HEK293 (cell line): ENCODE data around the gene DOCK4.

Experiments used
- FEZF1 ChIP-seq: fragments of 450-650 bp; formaldehyde crosslinking; IDR thresholded peaks from 2 replicates; pipeline ENCODE4 v1.5.1; 2016; ENCODE audit warnings: missing biosample characterization, missing genetic modification characterization
- KLF10 ChIP-seq: fragments of 450-650 bp; IDR thresholded peaks from 2 replicates; pipeline ENCODE4 v1.5.1; 2018; ENCODE audit warnings: missing biosample characterization, mild to moderate bottlenecking, missing genetic modification characterization
- KLF16 ChIP-seq: fragments of 450-650 bp; formaldehyde crosslinking; IDR thresholded peaks from 2 replicates; pipeline ENCODE4 v1.5.1; 2017; ENCODE audit warnings: missing biosample characterization, missing genetic modification characterization
- MZF1 ChIP-seq: fragments of 450-650 bp; formaldehyde crosslinking; IDR thresholded peaks from 2 replicates; pipeline ENCODE4 v1.5.1; 2017; ENCODE audit warnings: missing biosample characterization, missing genetic modification characterization, borderline replicate concordance
- PATZ1 ChIP-seq: fragments of 450-650 bp; formaldehyde crosslinking; IDR thresholded peaks from 2 replicates; pipeline ENCODE4 v1.5.1; 2016; ENCODE audit warnings: missing biosample characterization, missing genetic modification characterization
- ZBTB17 ChIP-seq: fragments of 450-650 bp; formaldehyde crosslinking; IDR thresholded peaks from 2 replicates; pipeline ENCODE4 v1.5.1; 2016; ENCODE audit warnings: missing biosample characterization, missing genetic modification characterization
- ZBTB44 ChIP-seq: fragments of 450-650 bp; IDR thresholded peaks from 2 replicates; pipeline ENCODE4 v1.5.1; 2018; ENCODE audit warnings: missing biosample characterization, mild to moderate bottlenecking, missing genetic modification characterization
- ZNF138 ChIP-seq: fragments of 450-650 bp; formaldehyde crosslinking; IDR thresholded peaks from 2 replicates; pipeline ENCODE4 v1.5.1; 2016; ENCODE audit warnings: missing biosample characterization, missing genetic modification characterization, borderline replicate concordance
- ZNF292 ChIP-seq: fragments of 450-650 bp; formaldehyde crosslinking; IDR thresholded peaks from 2 replicates; pipeline ENCODE4 v1.5.1; 2016; ENCODE audit warnings: low read depth, missing biosample characterization, missing genetic modification characterization, borderline replicate concordance
- ZNF354C ChIP-seq: fragments of 450-650 bp; formaldehyde crosslinking; IDR thresholded peaks from 2 replicates; pipeline ENCODE4 v1.5.1; 2016; ENCODE audit warnings: missing biosample characterization, missing genetic modification characterization, low read depth, borderline replicate concordance
- ZNF366 ChIP-seq: fragments of 450-650 bp; formaldehyde crosslinking; conservative IDR thresholded peaks from 2 replicates; pipeline ENCODE4 v1.5.1; 2016; ENCODE audit warnings: missing biosample characterization, missing genetic modification characterization
- ZNF391 ChIP-seq: fragments of 450-650 bp; formaldehyde crosslinking; IDR thresholded peaks from 2 replicates; pipeline ENCODE4 v1.5.1; 2016; ENCODE audit warnings: low read depth, missing biosample characterization, missing genetic modification characterization, borderline replicate concordance
- ZNF449 ChIP-seq: fragments of 450-650 bp; formaldehyde crosslinking; IDR thresholded peaks from 2 replicates; pipeline ENCODE4 v1.5.1; 2017; ENCODE audit warnings: missing biosample characterization, mild to moderate bottlenecking, missing genetic modification characterization, moderate library complexity
- ZNF501 ChIP-seq: fragments of 450-650 bp; formaldehyde crosslinking; IDR thresholded peaks from 2 replicates; pipeline ENCODE4 v1.5.1; 2016; ENCODE audit warnings: missing biosample characterization, missing genetic modification characterization
- ZNF544 ChIP-seq: fragments of 450-650 bp; formaldehyde crosslinking; IDR thresholded peaks from 2 replicates; pipeline ENCODE4 v1.5.0; 2017; ENCODE audit warnings: missing biosample characterization, missing genetic modification characterization
- ZNF561 ChIP-seq: fragments of 450-650 bp; IDR thresholded peaks from 2 replicates; pipeline ENCODE4 v1.5.1; 2018; ENCODE audit warnings: missing biosample characterization, missing genetic modification characterization, borderline replicate concordance
- ZNF629 ChIP-seq: fragments of 450-650 bp; formaldehyde crosslinking; IDR thresholded peaks from 2 replicates; pipeline ENCODE4 v1.5.1; 2017; ENCODE audit warnings: missing biosample characterization, missing genetic modification characterization
- ZNF654 ChIP-seq: fragments of 450-650 bp; formaldehyde crosslinking; IDR thresholded peaks from 2 replicates; pipeline ENCODE4 v1.5.1; 2016; ENCODE audit warnings: low read depth, missing biosample characterization, missing genetic modification characterization
- ZNF792 ChIP-seq: fragments of 450-650 bp; formaldehyde crosslinking; IDR thresholded peaks from 2 replicates; pipeline ENCODE4 v1.5.1; 2016; ENCODE audit warnings: missing biosample characterization, missing genetic modification characterization
- ZNF837 ChIP-seq: fragments of 450-650 bp; formaldehyde crosslinking; IDR thresholded peaks from 2 replicates; pipeline ENCODE4 v1.5.1; 2016; ENCODE audit warnings: missing biosample characterization, missing genetic modification characterization
- ZNF843 ChIP-seq: fragments of 450-650 bp; formaldehyde crosslinking; IDR thresholded peaks from 2 replicates; pipeline ENCODE4 v1.5.1; 2016; ENCODE audit warnings: missing biosample characterization, missing genetic modification characterization
- ZSCAN30 ChIP-seq: fragments of 450-650 bp; IDR thresholded peaks from 2 replicates; pipeline ENCODE4 v1.5.1; 2018; ENCODE audit warnings: missing biosample characterization, mild to moderate bottlenecking, missing genetic modification characterization, moderate library complexity
- TF ChIP-seq, protein P1 (sequence below): fragments of 450-650 bp; formaldehyde crosslinking; IDR thresholded peaks from 2 replicates; pipeline ENCODE4 v1.5.1; 2017; ENCODE audit warnings: missing biosample characterization, missing genetic modification characterization
- TF ChIP-seq, protein P2 (sequence below): fragments of 450-650 bp; formaldehyde crosslinking; IDR thresholded peaks from 2 replicates; pipeline ENCODE4 v1.5.1; 2016; ENCODE audit warnings: missing biosample characterization, missing genetic modification characterization
- TF ChIP-seq, protein P3 (sequence below): fragments of 450-650 bp; formaldehyde crosslinking; IDR thresholded peaks from 2 replicates; pipeline ENCODE4 v1.5.1; 2016; ENCODE audit warnings: missing biosample characterization, missing genetic modification characterization

DOCK4 gene

DNA sequence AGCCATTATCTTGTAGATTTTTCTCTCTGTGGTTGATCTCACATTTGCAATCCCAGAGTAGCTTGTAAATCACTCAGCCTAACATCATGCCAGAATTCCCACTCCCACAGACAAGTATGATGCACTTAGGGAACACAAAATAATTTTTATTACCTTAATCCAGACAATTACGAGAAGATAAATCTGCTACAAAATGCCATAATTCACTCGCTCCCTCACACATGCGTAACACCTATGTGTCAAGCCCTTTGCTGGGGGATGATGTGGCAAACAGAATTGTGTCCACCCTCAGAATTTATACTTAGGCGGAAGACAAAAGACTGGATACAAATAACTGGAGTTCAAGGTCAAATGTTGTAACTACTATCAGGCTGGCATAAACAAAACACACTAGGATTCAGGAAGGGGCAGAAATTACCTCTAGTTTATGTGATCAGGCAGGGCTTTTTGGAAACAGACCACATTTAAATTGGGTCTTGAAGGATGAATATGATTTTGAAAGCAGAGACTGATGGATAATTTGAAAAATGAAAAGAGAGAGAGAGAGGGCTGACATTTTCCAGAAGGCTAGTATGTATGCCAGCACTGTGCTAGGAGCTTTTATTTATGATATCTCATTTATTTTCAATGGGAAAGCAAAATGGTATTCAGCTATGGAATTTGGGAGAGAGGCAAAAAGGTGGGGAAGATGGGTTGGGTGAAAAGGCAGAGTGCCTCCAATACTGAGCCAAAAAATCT lies 69.8 kb downstream of the DOCK4 start (continued):
- TF ChIP-seq ZNF837 (tag by site-specific recombination), result no peak
- peak; percentile 60; the same call in 1 of the 2 replicates for TF ChIP-seq ZNF366 (tag by site-specific recombination)
- peak; percentile 78 for TF ChIP-seq ZNF629
- peak; percentile 72 for TF ChIP-seq ZBTB17 (tag by site-specific recombination)
- TF ChIP-seq FEZF1 (tag by site-specific recombination), result peak; percentile 95
- no peak for TF ChIP-seq ZNF792
- peak; percentile 80; the same call in 1 of the 2 replicates for TF ChIP-seq ZNF501 (tag by site-specific recombination)
- TF ChIP-seq, protein P1, sequence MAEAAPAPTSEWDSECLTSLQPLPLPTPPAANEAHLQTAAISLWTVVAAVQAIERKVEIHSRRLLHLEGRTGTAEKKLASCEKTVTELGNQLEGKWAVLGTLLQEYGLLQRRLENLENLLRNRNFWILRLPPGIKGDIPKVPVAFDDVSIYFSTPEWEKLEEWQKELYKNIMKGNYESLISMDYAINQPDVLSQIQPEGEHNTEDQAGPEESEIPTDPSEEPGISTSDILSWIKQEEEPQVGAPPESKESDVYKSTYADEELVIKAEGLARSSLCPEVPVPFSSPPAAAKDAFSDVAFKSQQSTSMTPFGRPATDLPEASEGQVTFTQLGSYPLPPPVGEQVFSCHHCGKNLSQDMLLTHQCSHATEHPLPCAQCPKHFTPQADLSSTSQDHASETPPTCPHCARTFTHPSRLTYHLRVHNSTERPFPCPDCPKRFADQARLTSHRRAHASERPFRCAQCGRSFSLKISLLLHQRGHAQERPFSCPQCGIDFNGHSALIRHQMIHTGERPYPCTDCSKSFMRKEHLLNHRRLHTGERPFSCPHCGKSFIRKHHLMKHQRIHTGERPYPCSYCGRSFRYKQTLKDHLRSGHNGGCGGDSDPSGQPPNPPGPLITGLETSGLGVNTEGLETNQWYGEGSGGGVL (tag by site-specific recombination), result peak; percentile 42; the same call in 1 of the 2 replicates
- peak; percentile 88 for TF ChIP-seq ZBTB44 (tag by site-specific recombination)
- peak; percentile 98 for TF ChIP-seq MZF1
- peak; percentile 81 for TF ChIP-seq KLF16 (tag by site-specific recombination)
- TF ChIP-seq ZNF654 (tag by site-specific recombination), result 0 out of 2 replicates have a peak, but pooled peaks have one; percentile 7
- peak; percentile 91; the same call in 1 of the 2 replicates for TF ChIP-seq ZSCAN30 (tag by site-specific recombination)
- TF ChIP-seq ZNF354C (tag by site-specific recombination), result no peak
- no peak for TF ChIP-seq ZNF292
- peak; percentile 99 for TF ChIP-seq ZNF843 (tag by site-specific recombination)
- TF ChIP-seq ZNF391 (tag by site-specific recombination), result no peak
- no peak; the same call in 1 of the 2 replicates for TF ChIP-seq ZNF449 (tag by site-specific recombination)
- no peak for TF ChIP-seq ZNF544 (tag by site-specific recombination)
- TF ChIP-seq PATZ1 (tag by site-specific recombination), result peak; percentile 50; the same call in 1 of the 2 replicates
- TF ChIP-seq, protein P2, sequence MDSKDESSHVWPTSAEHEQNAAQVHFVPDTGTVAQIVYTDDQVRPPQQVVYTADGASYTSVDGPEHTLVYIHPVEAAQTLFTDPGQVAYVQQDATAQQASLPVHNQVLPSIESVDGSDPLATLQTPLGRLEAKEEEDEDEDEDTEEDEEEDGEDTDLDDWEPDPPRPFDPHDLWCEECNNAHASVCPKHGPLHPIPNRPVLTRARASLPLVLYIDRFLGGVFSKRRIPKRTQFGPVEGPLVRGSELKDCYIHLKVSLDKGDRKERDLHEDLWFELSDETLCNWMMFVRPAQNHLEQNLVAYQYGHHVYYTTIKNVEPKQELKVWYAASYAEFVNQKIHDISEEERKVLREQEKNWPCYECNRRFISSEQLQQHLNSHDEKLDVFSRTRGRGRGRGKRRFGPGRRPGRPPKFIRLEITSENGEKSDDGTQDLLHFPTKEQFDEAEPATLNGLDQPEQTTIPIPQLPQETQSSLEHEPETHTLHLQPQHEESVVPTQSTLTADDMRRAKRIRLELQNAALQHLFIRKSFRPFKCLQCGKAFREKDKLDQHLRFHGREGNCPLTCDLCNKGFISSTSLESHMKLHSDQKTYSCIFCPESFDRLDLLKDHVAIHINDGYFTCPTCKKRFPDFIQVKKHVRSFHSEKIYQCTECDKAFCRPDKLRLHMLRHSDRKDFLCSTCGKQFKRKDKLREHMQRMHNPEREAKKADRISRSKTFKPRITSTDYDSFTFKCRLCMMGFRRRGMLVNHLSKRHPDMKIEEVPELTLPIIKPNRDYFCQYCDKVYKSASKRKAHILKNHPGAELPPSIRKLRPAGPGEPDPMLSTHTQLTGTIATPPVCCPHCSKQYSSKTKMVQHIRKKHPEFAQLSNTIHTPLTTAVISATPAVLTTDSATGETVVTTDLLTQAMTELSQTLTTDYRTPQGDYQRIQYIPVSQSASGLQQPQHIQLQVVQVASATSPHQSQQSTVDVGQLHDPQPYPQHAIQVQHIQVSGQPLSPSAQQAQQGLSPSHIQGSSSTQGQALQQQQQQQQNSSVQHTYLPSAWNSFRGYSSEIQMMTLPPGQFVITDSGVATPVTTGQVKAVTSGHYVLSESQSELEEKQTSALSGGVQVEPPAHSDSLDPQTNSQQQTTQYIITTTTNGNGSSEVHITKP (tag by site-specific recombination), result no peak
- TF ChIP-seq ZNF561, result peak; percentile 92
- TF ChIP-seq ZNF138 (tag by site-specific recombination), result no peak
- TF ChIP-seq, protein P3, sequence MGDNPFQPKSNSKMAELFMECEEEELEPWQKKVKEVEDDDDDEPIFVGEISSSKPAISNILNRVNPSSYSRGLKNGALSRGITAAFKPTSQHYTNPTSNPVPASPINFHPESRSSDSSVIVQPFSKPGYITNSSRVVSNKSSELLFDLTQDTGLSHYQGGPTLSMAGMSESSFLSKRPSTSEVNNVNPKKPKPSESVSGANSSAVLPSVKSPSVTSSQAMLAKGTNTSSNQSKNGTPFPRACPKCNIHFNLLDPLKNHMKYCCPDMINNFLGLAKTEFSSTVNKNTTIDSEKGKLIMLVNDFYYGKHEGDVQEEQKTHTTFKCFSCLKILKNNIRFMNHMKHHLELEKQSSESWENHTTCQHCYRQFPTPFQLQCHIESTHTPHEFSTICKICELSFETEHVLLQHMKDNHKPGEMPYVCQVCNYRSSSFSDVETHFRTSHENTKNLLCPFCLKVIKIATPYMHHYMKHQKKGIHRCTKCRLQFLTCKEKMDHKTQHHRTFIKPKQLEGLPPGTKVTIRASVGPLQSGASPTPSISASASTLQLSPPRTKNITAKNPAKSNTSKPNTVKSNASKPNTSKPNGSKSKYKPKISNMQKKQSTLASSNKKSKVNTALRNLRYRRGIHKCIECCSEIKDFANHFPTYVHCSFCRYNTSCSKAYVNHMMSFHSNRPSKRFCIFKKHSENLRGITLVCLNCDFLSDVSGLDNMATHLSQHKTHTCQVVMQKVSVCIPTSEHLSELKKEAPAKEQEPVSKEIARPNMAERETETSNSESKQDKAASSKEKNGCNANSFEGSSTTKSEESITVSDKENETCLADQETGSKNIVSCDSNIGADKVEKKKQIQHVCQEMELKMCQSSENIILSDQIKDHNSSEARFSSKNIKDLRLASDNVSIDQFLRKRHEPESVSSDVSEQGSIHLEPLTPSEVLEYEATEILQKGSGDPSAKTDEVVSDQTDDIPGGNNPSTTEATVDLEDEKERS, result no peak
- TF ChIP-seq KLF10 (tag by site-specific recombination), result peak; percentile 68; the same call in 1 of the 2 replicates
